GM21360 (cell line): Measurements from ENCODE around the gene HOXD11.

Experiments used
- ATAC-seq: cut with Tn5 transposase; IDR thresholded peaks from one replicate; pipeline ENCODE4 v1.9.1; 2021; ENCODE audit warnings: mild to moderate bottlenecking, moderate library complexity; ENCODE audit not compliant: unreplicated experiment

Gene HOXD11

DNA sequence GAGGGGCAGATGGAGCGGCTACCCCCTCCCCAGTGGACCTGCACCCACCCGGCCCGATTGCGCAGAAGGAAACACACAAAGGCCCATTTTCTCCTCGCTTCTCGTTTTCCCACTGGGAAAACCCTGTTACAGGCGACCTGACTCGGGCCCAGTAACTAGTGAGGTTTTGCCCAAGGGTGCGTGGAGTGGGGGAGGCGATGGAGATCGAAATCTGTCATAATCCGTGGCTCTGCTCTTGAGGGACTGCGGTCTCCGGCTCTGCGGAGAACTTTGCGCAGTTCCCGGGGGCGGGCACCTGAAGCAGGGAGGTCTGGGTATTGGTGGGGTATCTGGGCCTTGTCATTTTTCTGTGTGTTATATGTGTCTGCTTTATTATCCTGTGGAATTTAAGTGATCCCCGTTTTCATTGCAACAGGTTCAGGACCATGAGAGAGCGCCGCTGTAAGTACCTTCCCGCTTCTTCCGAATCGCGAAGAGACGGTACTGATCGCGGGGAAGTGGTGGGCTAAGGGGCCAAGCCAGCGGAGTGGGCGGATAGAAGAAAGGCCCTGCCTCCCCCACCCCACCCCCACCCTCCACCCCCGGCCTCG is 40.2 kb downstream of the HOXD11 start:
- no peak for ATAC-seq

DNA sequence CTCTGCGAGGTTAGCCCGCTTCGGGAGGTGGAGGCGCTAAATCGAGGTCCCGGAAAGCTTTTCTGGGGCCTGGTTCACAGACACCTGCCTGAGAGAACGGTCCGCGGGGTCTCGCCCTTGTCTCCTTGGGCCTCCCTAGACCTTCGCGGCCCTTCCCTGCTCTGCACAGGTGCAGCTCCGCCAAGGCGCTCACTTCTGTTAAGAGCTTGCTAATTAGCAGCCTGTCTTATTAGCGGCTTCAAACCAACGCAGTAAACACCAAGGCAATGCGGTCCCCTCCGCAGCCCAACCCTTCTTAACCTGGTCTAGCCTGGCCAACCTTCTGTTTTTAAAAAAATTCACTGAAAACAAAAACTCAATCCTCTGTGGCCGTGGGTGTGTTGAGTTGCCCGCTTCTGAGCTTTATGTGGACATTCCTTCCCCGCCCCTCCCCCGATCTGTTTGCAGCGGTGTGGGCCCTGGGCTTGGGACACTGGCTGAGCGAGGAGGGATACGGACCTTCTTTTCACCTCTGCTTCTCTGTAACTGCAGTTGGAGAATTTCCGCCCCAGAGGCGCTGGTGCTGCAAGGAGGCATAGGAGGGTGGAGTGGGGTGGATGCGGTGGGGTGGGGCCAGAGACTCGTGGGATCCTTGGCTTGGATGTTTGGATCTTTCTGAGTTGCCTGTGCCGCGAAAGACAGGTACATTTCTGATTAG is 40.9 kb downstream of the HOXD11 start:
- no peak for ATAC-seq

DNA sequence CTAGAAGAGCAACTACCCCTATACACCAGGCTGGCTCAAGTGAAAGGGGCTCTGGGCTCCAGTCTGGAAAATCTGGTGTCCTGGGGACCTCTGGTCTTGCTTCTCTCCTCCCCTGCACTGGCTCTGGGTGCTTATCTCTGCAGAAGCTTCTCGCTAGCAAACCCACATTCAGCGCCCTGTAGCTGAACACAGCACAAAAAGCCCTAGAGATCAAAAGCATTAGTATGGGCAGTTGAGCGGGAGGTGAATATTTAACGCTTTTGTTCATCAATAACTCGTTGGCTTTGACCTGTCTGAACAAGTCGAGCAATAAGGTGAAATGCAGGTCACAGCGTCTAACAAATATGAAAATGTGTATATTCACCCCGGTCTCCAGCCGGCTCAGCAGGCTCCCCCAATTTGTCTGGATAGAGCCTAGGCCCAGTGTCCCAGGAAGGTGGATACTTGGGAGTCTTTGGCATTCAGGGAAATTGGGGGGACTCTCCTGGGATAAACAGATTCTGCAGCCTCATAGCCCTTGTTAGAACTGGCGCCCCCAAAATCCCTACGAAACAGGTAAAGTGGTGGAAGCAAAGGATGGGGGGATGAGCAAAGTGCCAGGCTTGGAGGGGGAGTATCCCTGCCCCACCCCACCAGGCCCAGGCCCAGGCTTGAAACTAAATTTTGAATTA is 41.8 kb downstream of the HOXD11 start:
- no peak for ATAC-seq

DNA sequence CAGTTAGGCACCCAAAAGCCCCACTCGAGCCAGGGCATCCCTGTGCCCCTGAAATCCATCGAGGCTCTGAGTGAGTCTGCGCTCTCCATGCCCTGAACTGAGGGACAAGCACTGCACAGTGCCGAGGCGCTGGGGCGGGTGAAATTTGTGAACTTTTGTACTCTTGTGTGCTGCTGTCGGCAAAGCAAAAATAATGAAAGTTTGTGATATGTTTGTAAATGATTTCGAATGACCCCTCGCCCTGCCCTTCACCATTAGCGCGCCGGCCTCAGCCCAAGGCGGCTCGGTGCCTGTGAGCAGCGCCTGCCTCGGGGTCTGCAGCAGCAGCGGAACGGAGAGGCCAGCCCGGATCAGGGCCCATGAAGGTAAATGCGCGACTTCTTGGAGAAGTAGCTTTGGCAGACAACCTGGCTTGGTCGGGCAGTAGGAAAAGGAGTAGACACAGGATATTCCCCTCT is 42.4 kb downstream of the HOXD11 start:
- no peak for ATAC-seq

DNA sequence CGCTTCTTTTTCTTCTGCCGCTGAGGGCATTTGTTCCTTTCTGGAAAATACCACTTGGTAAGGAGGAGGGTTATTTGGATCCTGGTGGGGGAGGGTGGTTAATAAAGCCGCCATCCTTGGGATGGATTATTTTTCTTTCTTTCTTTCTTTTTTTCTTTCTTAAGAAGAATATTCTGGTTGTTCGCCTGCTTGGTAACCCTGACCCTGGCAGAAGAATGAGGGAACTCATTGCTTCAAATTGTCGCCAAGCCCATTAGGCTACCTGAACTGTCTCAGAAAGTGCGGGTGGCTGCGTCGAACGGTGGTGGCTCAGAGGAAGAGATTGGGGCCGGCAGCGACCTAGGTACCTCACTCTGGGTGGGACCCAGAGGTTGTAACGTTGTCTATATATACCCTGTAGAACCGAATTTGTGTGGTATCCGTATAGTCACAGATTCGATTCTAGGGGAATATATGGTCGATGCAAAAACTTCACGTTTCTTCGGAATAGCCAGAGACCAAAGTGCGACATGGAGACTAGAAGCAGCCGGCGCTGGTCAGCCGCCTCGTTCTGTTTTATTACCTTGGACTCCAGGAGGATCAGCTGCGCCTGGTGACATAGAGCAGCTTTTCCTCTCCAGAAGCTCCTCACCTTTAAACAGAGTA is 43.0 kb downstream of the HOXD11 start:
- ATAC-seq = no peak

DNA sequence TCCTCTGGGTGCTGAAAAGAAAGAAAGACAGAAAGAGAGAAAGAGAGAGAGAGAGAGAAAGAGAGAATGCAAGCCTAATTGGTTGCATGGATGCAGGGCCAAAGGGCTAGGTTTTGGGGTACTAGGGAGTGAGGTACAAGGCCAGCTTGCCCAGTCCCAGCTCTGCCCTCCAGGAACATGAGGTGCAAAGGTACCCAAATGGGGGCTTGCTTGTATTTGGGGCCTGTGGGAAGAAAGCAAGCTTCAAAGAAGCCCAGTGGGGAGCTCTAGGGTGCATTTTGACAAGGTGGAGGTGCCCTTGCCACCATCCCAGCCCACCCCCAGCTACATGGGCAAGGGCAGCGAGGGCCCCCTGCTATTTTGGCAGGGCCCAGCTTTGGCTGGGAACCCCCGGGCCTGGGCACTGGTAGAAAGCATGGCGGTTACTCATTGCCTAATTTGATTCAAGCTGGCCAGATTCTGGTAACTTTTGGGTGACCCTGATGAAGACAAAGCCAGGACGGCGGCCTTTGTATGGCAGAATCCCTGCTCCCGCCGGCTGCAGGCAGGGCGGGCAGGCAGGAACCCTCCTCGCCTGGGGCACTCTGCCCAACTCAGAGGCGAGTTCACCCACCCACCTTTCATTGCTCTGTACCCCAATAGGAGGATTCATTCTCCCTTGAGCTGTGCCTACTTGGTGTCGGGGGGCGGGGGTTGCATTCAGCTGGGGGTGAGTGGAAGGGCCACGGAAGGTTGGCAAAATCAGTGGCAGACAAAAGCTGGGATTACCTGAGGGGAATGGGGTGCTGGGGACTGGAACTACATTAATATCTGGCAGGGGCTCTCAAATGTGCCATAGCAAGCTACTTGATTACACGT is 43.7 kb downstream of the HOXD11 start:
- ATAC-seq = no peak

DNA sequence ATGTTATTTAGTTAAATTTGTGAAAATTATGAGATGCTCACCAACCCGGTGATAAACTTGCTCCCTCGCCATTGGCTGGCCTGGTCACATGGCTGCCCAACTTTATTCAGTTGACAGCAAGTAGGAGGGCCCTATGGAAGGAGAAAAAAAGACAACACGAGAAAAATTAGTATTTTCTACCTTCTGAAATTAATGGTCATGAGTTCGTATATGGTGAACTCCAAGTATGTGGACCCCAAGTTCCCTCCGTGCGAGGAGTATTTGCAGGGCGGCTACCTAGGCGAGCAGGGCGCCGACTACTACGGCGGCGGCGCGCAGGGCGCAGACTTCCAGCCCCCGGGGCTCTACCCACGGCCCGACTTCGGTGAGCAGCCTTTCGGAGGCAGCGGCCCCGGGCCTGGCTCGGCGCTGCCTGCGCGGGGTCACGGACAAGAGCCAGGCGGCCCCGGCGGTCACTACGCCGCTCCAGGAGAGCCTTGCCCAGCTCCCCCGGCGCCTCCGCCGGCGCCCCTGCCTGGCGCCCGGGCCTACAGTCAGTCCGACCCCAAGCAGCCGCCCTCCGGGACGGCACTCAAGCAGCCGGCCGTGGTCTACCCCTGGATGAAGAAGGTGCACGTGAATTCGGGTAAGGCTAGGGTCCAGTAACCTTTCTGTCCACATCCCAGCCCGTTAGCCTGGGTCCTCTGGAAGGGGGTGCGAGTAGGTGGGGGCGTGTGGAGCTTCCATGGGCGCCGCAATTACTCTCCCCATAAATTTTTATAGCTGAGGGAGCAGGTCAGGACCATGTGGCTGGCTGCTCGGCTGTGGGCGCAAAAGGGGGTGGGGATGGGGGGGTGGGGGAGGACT is 44.6 kb downstream of the HOXD11 start, which contains the start of gene HOXD4:
Gene HOXD4 (plus strand): TSS at position 109 of the 846 bp plus-strand sequence. CDS start 84 bp downstream, at position 193.
- ATAC-seq = no peak

DNA sequence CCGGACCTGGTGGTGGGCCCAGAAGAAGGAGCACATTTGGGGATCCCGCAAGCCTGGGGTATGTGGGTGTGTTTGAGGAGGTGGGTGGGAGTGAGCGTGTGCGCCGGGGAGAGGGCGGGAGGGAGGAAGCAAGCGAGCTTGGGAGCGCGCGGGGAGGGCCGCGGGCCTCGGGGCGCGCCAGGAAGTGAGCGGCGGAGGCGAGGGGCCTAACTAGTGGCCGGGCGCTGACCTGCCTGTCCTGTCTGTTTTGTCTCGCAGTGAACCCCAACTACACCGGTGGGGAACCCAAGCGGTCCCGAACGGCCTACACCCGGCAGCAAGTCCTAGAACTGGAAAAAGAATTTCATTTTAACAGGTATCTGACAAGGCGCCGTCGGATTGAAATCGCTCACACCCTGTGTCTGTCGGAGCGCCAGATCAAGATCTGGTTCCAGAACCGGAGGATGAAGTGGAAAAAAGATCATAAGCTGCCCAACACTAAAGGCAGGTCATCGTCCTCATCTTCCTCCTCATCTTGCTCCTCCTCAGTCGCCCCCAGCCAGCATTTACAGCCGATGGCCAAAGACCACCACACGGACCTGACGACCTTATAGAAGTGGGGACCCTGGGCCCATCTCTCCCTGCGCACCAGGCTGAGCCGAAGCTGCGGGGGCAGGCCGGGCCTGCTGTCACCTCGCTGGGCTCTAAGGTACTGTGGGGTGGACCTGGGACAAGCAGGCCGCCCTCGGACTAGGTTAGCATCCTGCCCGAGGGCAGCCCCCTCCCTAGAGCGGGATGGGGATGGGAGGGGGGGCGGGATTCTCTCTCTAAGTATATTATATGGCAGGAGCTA is 45.5 kb downstream of the HOXD11 start:
- no peak for ATAC-seq

DNA sequence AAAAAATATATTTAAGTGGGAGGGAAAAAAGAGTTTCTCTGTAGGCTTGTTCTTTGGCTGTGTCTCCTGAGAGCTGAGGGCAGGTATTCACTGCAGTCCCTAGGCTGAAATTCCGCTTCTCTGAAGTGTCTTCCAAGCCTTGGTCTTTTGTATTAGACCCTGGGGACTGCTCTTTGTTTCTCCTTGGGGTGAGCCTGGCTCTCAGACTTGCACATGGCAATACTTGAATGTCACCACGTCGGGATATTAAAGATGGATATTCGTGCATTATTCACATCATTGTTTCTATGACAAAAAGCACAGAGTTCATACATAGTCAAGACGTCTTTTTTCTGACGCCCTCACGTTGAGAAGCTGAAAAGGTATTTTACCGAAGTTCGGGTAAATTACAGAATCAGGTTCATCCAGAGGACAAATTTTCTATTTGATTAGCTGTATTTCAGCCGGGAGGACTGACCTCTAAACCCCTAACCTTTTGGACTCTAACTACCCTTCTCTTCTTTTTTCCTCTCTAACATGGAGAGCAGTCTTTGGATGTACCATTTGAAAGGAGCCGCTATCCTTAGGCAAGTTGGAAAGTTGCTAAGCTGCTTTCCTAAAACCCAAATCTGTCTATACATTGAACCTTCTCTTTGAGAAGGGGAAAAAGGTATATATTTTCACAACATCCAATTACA is 47.6 kb downstream of the HOXD11 start:
- ATAC-seq = no peak

DNA sequence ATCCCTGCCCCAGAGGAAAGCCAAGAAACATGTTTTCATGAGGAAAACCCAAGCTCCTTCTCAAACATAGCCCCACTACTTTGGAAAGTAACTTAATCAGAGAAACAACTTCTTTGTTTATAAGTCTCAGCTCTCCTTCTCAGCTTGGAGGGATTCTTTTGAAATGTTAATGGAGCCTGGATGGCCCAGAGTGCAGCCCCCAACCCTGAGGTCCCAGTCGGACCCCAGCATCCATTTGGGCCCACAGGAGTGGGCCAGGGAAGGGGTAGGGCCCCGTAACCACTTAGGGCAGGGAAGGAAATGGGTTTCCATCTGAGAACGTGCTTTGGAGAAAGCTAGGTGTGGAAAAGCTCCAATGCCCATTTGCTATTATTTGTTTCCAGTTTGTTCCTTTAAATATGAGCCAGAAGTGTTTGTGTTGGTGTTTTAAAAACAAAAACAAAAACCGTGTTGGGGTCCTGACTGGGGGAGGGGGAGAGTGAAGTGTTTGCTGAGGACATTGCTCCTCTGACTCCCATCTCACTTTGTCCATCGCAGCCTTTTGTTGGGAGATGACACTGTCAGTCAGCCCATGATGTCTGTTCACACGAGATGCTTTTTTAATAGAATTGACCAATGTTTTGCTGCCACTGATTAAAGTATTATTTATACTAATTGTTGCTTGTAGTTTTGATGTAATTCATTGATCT is 48.4 kb downstream of the HOXD11 start:
- ATAC-seq = no peak

DNA sequence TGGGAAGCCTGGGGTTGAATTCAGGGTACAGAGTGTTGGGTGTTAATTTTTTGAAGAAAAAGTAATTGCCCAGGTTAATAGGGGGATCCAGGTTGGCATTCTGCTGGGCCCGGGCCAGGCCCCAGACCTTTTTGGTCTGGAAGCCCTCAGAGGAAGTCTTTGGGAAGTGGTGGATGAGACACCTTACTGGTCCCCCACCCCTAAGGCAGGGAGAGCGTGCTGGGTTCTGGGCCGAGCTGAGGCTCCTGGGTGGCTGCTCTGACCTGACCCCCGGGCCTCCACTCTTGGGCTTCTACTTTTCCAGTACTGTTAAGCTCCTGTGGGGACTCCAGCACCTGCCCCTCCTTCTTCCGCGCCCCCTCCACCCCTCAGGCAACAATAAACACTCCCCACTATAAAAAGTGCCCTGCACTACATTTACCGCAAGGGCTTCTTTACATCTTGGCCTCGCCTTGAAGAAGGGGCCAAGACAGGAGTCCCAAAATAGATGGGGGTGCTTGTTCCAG is 49.3 kb downstream of the HOXD11 start:
- no peak for ATAC-seq

DNA sequence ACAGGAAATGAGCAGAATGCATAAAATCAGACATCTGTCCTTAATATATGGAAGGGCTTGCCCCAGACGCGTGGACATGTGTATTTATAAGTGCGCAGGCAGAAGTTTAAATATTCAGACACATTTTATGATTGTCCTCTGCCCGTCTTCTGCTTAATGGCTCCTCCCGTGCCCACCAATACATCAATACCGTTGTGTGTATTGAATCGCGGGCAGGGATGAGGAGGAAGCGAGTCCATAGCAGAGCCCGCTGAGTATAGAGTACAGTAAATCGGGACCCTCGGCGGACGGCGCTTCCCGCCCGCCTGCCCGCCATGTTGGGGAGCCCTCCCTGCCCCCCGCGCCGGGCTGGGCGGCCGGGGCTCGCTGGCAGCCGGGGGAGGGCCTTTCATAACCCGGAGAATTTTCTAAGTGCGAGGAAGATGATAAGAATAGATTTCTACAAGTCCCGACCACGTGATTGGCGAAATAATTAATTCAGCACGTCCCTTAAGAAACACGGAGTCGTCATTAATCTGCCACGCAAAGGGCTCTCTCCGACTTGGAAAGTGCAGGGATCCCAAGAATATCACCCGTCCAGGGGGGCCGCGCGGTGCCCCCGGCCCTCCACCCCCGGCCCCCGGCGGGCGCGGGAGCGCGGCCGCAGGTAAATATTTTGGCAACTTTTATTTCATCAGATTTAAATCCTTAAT is 49.9 kb downstream of the HOXD11 start, which contains the start of gene HOXD3:
Gene HOXD3 (plus strand): TSS at position 501 of the 692 bp plus-strand sequence. CDS start 11,808 bp downstream, outside the sequence.
- no peak for ATAC-seq

DNA sequence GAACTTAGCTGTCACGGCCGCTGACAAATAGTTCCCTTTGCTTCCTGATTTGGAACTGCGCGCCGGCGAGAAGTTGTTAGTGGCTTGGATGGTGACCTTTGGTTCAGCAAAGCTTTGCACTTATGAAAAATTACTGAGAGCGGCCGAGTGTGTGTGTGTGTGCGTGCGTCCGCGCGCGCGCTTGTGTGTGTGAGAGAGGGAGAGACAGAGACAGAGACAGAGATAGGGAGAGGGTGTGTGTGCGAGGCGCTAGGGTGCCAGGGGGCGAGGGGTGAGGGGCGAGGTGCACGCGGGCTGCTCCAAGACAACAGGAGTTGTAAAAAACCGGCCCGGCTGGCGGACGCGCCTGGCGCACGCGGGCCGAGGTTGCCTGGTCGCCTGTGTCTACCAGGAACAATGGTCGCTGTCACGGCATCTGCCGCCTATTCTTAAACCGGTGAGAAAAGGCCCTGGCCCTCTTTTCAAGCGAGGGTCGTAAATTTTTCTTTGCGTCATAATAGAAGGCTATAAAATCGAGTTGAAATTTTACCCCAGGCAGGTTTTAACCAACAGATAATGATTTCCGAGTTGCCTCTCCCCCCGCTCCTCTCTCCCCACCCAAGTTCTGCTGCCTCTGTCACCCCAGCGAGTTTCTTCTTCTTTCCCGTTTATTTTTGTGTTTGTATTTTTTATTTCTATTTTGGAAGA is 50.6 kb downstream of the HOXD11 start:
- ATAC-seq = no peak

DNA sequence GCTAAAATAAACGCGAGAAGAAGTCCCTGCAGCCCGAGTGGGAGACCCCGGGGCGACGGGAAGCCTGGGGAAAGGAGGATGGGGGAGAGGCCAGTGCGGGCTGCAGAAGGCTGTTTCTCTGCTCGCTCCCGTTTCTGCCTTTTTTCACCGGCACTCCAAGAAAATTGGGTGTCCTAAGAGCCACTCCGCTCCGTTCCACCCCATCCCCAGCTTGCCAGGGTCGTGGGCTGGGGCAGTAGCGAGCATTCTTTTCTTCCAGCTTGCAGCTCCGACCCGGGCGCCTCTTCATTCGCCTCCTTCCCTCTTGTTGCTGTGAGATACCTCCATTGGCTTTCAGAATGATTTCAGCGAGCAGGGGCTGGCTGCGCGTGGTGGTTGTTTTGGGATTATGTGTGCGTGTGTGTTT is 51.1 kb downstream of the HOXD11 start:
- no peak for ATAC-seq

DNA sequence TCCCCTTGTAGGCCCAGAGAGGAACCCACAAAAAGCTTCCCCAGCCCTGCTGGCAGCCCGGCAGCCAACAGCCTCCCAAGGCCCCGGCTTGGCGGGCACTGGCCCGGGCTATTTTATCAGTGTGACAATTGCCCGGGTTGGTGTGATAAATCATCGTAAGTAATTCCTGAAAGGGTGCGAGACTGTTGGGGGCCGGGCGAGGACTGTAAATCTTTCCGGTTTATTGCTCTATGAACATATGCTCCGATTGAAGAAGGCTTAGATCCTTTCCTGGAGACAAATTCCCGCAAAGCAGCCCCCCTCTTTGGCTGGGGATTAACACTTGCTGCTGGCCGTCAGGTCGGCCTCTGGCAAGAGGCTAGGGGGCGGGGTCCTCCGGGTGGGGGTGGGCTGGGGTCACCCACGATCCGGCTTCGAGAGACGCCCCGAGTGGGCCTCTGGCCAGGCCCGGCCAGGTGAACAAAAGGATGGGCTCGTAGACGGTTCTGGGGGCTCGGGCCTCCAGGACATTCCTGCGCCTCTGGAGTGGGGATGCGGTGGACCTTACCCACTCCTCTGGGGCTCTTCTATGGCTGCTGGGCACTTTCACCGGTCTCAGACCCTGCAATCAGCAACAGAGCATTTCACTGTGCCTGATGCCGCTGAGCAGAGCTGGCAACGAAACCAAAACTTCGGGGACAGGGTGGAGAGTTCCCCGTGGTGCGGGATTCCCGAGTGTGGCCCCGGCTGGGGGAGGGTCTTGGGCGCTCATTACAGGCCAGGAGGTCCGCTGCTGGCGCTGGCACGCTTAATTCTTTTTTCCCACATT is 52.0 kb downstream of the HOXD11 start:
- ATAC-seq = no peak
